Right lobe of liver (tissue), 6 donors: ENCODE results near the gene NUFIP2. TPM values are rescaled to one million over a fixed set of nuclear protein-coding genes. Genes with fewer than 3 reads are reported as not detected.
A peak's percentile ranks its signal among the peaks of the same experiment; 100 is the strongest.

Source experiments
- ATAC-seq, 4 donors: fragments of 200-7000 bp; cut with Tn5 transposase; one replicate each; pipeline ENCODE4 v1.9.1; 2020; ENCODE audit warnings: mild to moderate bottlenecking in 4 of 4, moderate library complexity in 4 of 4
- DNase-seq, 3 donors: peaks; one replicate each; pipeline ENCODE4 v3.0.0-alpha.2; 2020
- H3K27ac ChIP-seq, 3 donors: fragments of 200-600 bp; one replicate each; pipeline ENCODE4 v1.8.0; 2022
- H3K27me3 ChIP-seq, 2 donors: fragments of 200-600 bp; one replicate each; pipeline ENCODE4 v1.8.0; 2022
- H3K36me3 ChIP-seq, 4 donors: fragments of 200-600 bp; sonication (generic) in 1 of 4; one replicate each; pipeline versions ENCODE4 v1.5.1 to v1.8.0; 2017 to 2022; ENCODE audit warnings: control low read depth in 1 of 4
- H3K4me1 ChIP-seq, 4 donors: fragments of 200-600 bp; sonication (generic) in 1 of 4; one replicate each; pipeline versions ENCODE4 v1.5.1 to v1.8.0; 2017 to 2022; ENCODE audit warnings: control low read depth in 1 of 4
- H3K4me3 ChIP-seq, 3 donors: fragments of 200-600 bp; one replicate each; pipeline ENCODE4 v1.8.0; 2022
- H3K9me3 ChIP-seq, 4 donors: fragments of 200-600 bp; sonication (generic) in 1 of 4; one replicate each; pipeline versions ENCODE4 v1.5.1 to v1.8.0; 2017 to 2022; ENCODE audit warnings: control low read depth in 1 of 4
- CTCF ChIP-seq, 4 donors: fragments of 200-600 bp in 3 of 4; fragments of 450-650 bp in 1 of 4; IDR thresholded peaks; one replicate each; pipeline versions ENCODE4 v1.5.1 to v1.8.0; 2016 to 2022; ENCODE audit warnings: antibody characterized with exemption in 4 of 4, mild to moderate bottlenecking in 2 of 4
- POLR2A ChIP-seq: fragments of 450-650 bp; IDR thresholded peaks from one replicate; pipeline ENCODE4 v1.6.1; 2017; ENCODE audit warnings: antibody characterized with exemption, mild to moderate bottlenecking
- WGBS: methylation state at CpG from one replicate; pipeline ENCODE4 v1.1.6; 2018; ENCODE audit warnings: low coverage, low lambda C conversion rate; ENCODE audit not compliant: insufficient coverage; ENCODE audit errors: missing lambda C conversion rate; 5-methylcytosine and 5-hydroxymethylcytosine counted together
- intact Hi-C, 2 donors: fragments of 100-400 bp; cut with DNase I; formaldehyde crosslinking; loops; one replicate each; pipeline versions ENCODE4 v1.11.2 to v1.14.1; 2022
- total RNA-seq, 6 experiments: library from RNA; depleted of rRNA in 2 of 6; stranded (reverse); fragments of >200 nt in 2 of 6; fragmentation: NEBNext Ultra II Directional in 3 of 6; extraction: Animal tissue kit (Norgen Biotek cat#: 25700) in 3 of 6; gene quantifications; one replicate each; pipeline versions ENCODE4 v1.1.0 to v1.2.4, GENCODE V29; 2016 to 2023
- donor health status: DM: no; HTN: yes; CAD: no.
- donor health status: DM: no; HTN: no; CAD: no.
- donor health status: DM: no; HTN: no; CAD: no.
- donor health status: DM: no; HTN: yes; CAD: no.
- donor health status: DM: no; HTN: yes; CAD: no.

The NUFIP2 gene
- total RNA-seq, 6 experiments from 2014 or later = 16.1 to 31.2 (median 22.5) TPM

DNA sequence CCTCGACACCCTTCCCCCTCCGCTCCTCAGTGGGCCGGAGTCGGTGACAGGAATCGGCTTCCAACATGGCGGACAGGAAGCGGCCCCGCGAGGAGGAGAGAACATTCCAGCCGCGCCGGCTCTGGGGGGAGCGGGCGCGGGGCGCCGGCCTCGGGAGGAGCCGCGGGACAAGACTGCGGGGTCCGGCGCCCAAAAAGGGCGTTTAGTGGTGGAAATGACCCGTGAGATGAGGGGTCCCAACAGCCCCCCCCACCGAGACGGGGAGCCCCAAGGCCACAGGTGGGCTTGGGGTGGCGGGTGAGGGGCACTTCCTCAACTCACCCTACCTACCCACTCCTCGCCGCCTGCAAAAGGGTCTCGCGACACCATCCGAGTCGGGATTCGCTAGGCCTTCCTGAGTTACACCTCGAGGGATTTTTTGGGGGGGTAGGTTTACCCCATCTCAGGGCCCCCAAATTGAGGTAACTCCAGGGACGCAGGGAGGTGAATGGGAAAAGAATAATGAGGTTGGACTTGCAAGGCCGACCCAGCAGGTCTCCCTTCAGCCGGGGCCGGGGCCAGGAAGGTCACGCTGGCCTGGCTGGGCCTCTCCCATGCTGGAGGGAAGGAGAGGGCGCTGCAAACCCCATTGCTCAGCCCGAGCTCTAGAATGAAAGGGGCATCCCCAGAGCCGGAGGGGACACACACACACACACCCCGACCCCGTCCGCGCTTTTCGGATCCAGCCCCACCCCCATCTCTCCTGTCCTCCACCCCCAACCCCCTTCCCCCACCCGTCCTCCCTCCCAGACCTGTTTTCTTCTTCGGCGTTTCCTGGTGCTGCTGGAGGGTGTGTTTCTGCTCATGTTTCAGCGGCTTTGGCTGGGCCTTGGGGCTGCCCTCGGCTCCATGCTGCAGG is 707 bp downstream of the NUFIP2 start:
- intact Hi-C loops = loop anchor here in 1 of 2 donors (5.0 kb wide), 1 partner anchor 146 kb away; no protein-coding TSS in a partner anchor
- peak overlapping the region; percentile 90 to 94 (median 90) for H3K4me3 ChIP-seq
- DNase-seq (peak; percentile 52 to 81 (median 75)), ATAC-seq (peak; percentile 15 to 40 (median 28))
- 0% methylated on average over 23 of the region's 54 CpGs for WGBS
- peaks cover 0 to 8% (median 3%) of the 10 kb centered on the region in 4 donors for H3K36me3 ChIP-seq
- TF ChIP-seq POLR2A = peak; percentile 31
- TF ChIP-seq CTCF (IDR thresholded peaks at IDR 0.05) = no peak
- no peaks in the 10 kb centered on the region for H3K27me3 ChIP-seq
- no peaks in the 10 kb centered on the region for H3K9me3 ChIP-seq
- H3K4me1 ChIP-seq = peaks cover 0 to 32% (median 16%) of the 10 kb centered on the region in 4 donors
- H3K27ac ChIP-seq = peak overlapping the region; percentile 93 to 100 (median 97)

- H3K27ac ChIP-seq = peak overlapping the region; percentile 93 to 100 (median 97)
Measured at GRCh38 chr17:29292071-29292991, 1.6 kb downstream of the NUFIP2 start.

GRCh38 chr17:29291163-29291752 is 2.7 kb downstream of the NUFIP2 start:
- DNase-seq = no peak
- Histone ChIP-seq H3K36me3 (peaks cover 0 to 25% (median 13%) of the 10 kb centered on the region in 4 donors), H3K9me3 (no peaks in the 10 kb centered on the region), H3K4me3 (peak overlapping the region; percentile 6 to 94 (median 90)), H3K4me1 (peaks cover 0 to 37% (median 16%) of the 10 kb centered on the region in 4 donors), H3K27ac (peak overlapping the region in 1 of 3 donors; percentile 100), H3K27me3 (no peaks in the 10 kb centered on the region)
- TF ChIP-seq POLR2A = no peak
- TF ChIP-seq CTCF (IDR thresholded peaks at IDR 0.05) = peak; percentile 68 to 80 (median 73)
- intact Hi-C loops = loop anchor here in 1 of 2 donors (5.0 kb wide), 1 partner anchor 144 kb away; no protein-coding TSS in a partner anchor
- ATAC-seq = peak in 1 of 4 donors; percentile 9
- 3% methylated on average over 5 of the region's 5 CpGs for WGBS

More at GRCh38 chr17:29292071-29292991, 1.6 kb downstream of the NUFIP2 start:
- ATAC-seq (peak; percentile 2 to 8 (median 4)), DNase-seq (peak; percentile 68 to 79 (median 74))
- Histone ChIP-seq H3K4me1 (peaks cover 0 to 32% (median 16%) of the 10 kb centered on the region in 4 donors), H3K36me3 (peaks cover 0 to 14% (median 4%) of the 10 kb centered on the region in 4 donors), H3K9me3 (no peaks in the 10 kb centered on the region), H3K27me3 (no peaks in the 10 kb centered on the region), H3K4me3 (peak overlapping the region; percentile 90 to 94 (median 90))
- no peak for TF ChIP-seq CTCF (IDR thresholded peaks at IDR 0.05)
- no peak for TF ChIP-seq POLR2A
- intact Hi-C loops = loop anchor here in 1 of 2 donors (5.0 kb wide), 1 partner anchor 145 kb away; no protein-coding TSS in a partner anchor
- 1% methylated on average over 17 of the region's 77 CpGs for WGBS

- Histone ChIP-seq H3K27ac (no peak overlapping the region), H3K36me3 (peaks cover 0 to 38% (median 17%) of the 10 kb centered on the region in 4 donors), H3K9me3 (no peaks in the 10 kb centered on the region), H3K27me3 (no peaks in the 10 kb centered on the region), H3K4me3 (no peak overlapping the region), H3K4me1 (peaks cover 0 to 36% (median 18%) of the 10 kb centered on the region in 4 donors)
- intact Hi-C loops = loop anchor here (5.0 to 10.0 kb wide), 2 partner anchors 143 to 165 kb away; no protein-coding TSS in a partner anchor
- WGBS = 82% methylated on average over 6 of the region's 9 CpGs
- DNase-seq (no peak), ATAC-seq (no peak)
- no peak for TF ChIP-seq CTCF (IDR thresholded peaks at IDR 0.05)
Measured at GRCh38 chr17:29289852-29290251, 4.1 kb downstream of the NUFIP2 start.
